Activated T-cell treated with anti-CD3 and anti-CD28 coated beads, Interleukin-2, amount 50 U/mL, for 1 hour (primary cell): ENCODE data around the gene DUSP28.
"Not testable (repeated sequence)": the region's sequence is repeated elsewhere in the genome, so short reads cannot be mapped to it uniquely, and the experiment has no call there.

Experiments
- DNase-seq: peaks from one replicate; pipeline ENCODE4 v3.0.0-alpha.2; 2020

The DUSP28 gene

GRCh38 chr2:240528406-240529040 is 31.6 kb upstream of the DUSP28 start:
- no peak for DNase-seq

- DNase-seq: no peak
Measured at GRCh38 chr2:240529344-240529999, 30.7 kb upstream of the DUSP28 start.

- DNase-seq: no peak
Measured at GRCh38 chr2:240530181-240530580, 30.0 kb upstream of the DUSP28 start.

GRCh38 chr2:240531038-240531437 is 29.1 kb upstream of the DUSP28 start:
- no peak for DNase-seq

GRCh38 chr2:240532031-240532775 is 28.0 kb upstream of the DUSP28 start:
- no peak for DNase-seq

GRCh38 chr2:240538031-240538780 is 22.0 kb upstream of the DUSP28 start:
- DNase-seq: no peak

GRCh38 chr2:240539101-240539500 is 21.1 kb upstream of the DUSP28 start:
- not testable (repeated sequence) for DNase-seq

GRCh38 chr2:240539906-240540305 is 20.3 kb upstream of the DUSP28 start:
- DNase-seq: no peak

- no peak for DNase-seq
Measured at GRCh38 chr2:240551288-240551687, 8.9 kb upstream of the DUSP28 start.

GRCh38 chr2:240551811-240552210 is 8.3 kb upstream of the DUSP28 start:
- DNase-seq: no peak

GRCh38 chr2:240553956-240554480 is 6.1 kb upstream of the DUSP28 start:
- DNase-seq: no peak

GRCh38 chr2:240554767-240555493 is 5.2 kb upstream of the DUSP28 start:
- DNase-seq: no peak

GRCh38 chr2:240555541-240556250 is 4.5 kb upstream of the DUSP28 start:
- DNase-seq: no peak

GRCh38 chr2:240556553-240557100 is 3.5 kb upstream of the DUSP28 start:
- peak; percentile 75 for DNase-seq

GRCh38 chr2:240557101-240557751 is 2.9 kb upstream of the DUSP28 start:
- DNase-seq: peak; percentile 21

- DNase-seq: peak; percentile 73
Measured at GRCh38 chr2:240557808-240558207, 2.3 kb upstream of the DUSP28 start, which contains the start of gene ANKMY1. Gene ANKMY1 (minus strand): TSS chr2:240557988. CDS start chr2:240557335, 653 bp downstream.

- peak; percentile 20 for DNase-seq
Measured at GRCh38 chr2:240558236-240558761, 1.9 kb upstream of the DUSP28 start.

GRCh38 chr2:240559286-240559685 is 871 bp upstream of the DUSP28 start:
- DNase-seq: no peak

- peak; percentile 100 for DNase-seq
Measured at GRCh38 chr2:240560480-240561324, 545 bp downstream of the DUSP28 start.
